PC-9 (cell line): ENCODE measurements around the gene TBX2.

Source experiments
- EZH2 ChIP-seq: fragments of 200-600 bp; sonication (generic); IDR thresholded peaks from 2 replicates; pipeline ENCODE4 v1.8.0; 2017; ENCODE audit warnings: antibody characterized with exemption, low read depth
- TF ChIP-seq, protein P1 (sequence below): fragments of 200-600 bp; sonication (generic); conservative IDR thresholded peaks from 2 replicates; pipeline ENCODE4 v1.6.1; 2017; ENCODE audit warnings: mixed run types, antibody characterized with exemption, mild to moderate bottlenecking, moderate library complexity

DNA sequence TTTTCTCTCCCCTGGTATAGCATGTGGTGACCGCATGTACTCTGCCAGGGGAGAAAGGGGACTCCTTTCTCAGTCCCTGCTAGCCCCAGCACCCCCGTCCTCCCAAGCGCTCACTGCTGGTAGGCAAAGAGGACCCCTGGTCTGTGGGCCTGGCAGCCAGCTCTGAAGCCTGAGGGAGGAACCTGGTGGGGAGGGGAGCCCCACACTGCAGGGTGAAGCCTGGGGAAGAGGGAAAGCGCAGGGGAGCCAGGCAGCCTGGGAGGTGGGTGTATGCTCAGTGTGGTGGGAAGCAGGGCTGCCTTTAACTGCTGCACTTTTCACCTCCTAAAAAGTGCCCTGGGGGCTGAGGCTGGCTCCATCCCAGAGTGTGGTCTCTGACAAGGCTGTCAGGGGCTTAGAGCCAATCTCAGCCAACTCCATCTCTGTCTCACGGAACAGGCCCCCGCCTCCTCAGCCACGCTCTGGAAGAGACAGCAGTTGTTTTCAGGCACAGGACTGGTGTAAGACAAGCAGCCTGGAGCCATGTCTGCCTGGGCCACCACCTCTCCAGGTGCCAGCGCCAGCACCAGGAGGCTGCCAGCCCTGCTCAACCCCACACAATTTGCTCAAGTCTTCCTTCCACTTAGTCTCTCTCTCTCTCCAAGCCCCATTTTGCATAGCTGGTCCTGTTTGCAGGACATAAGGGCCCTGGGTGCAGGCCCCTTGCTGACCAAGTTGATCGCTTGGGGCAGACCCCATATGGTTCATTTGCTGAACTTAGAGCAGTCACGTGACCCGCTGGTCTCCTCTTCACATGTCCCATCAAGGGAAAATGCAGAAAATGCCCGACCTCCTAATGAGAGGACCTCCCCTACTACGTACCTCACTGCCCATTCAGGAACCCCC, 14.7 kb upstream of the TBX2 start:
- TF ChIP-seq, protein P1, sequence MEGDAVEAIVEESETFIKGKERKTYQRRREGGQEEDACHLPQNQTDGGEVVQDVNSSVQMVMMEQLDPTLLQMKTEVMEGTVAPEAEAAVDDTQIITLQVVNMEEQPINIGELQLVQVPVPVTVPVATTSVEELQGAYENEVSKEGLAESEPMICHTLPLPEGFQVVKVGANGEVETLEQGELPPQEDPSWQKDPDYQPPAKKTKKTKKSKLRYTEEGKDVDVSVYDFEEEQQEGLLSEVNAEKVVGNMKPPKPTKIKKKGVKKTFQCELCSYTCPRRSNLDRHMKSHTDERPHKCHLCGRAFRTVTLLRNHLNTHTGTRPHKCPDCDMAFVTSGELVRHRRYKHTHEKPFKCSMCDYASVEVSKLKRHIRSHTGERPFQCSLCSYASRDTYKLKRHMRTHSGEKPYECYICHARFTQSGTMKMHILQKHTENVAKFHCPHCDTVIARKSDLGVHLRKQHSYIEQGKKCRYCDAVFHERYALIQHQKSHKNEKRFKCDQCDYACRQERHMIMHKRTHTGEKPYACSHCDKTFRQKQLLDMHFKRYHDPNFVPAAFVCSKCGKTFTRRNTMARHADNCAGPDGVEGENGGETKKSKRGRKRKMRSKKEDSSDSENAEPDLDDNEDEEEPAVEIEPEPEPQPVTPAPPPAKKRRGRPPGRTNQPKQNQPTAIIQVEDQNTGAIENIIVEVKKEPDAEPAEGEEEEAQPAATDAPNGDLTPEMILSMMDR = no peak
- no peak for TF ChIP-seq EZH2
